Common myeloid progenitor, CD34-positive (primary cell): ENCODE data around the gene PEX7.

ENCODE experiments used
- CTCF ChIA-PET: fragments of 350-600 bp; sonication (Branson Sonifier 250); formaldehyde crosslinking; loops from one replicate; lab custom pipeline; 2021; ENCODE audit warnings: antibody characterized with exemption; lab: Charles Lee
- POLR2A ChIA-PET: fragments of 350-600 bp; sonication (Branson Sonifier 250); formaldehyde crosslinking; loops from one replicate; lab custom pipeline; 2021; ENCODE audit warnings: antibody characterized with exemption; lab: Charles Lee
- DNase-seq, 3 donors: peaks; one replicate each; pipeline versions ENCODE4 v3.0.0 to v3.0.0-alpha.2; 2013
- H3K27ac ChIP-seq, 2 experiments: 1 replicate in 1 of 2; 2 replicates in 1 of 2; pipeline ENCODE4 v1.7.0; 2013; ENCODE audit warnings: inconsistent platforms in 2 of 2, low read length in 2 of 2, mild to moderate bottlenecking in 2 of 2, low read depth in 1 of 2, moderate library complexity in 1 of 2; ENCODE audit not compliant: severe bottlenecking in 2 of 2, insufficient read depth in 1 of 2, poor library complexity in 1 of 2
- H3K27me3 ChIP-seq, 5 experiments: replicated peaks in 2 of 5; 1 replicate in 3 of 5; 2 replicates in 2 of 5; pipeline versions ENCODE4 v1.6.1 to v1.7.0; 2013; ENCODE audit warnings: low read length in 4 of 5, mild to moderate bottlenecking in 2 of 5, moderate library complexity in 2 of 5, inconsistent platforms in 1 of 5; ENCODE audit not compliant: insufficient read depth in 5 of 5, control insufficient read depth in 4 of 5
- H3K36me3 ChIP-seq, 4 experiments: 1 replicate in 2 of 4; 2 replicates in 2 of 4; pipeline versions ENCODE4 v1.6.1 to v1.7.0; 2013; ENCODE audit warnings: low read length in 3 of 4, control low read depth in 1 of 4, mild to moderate bottlenecking in 1 of 4; ENCODE audit not compliant: control insufficient read depth in 4 of 4, insufficient read depth in 4 of 4
- H3K4me1 ChIP-seq, 4 experiments: 1 replicate in 3 of 4; 2 replicates in 1 of 4; pipeline versions ENCODE4 v1.6.1 to v1.7.1; 2013; ENCODE audit warnings: low read length in 3 of 4, mild to moderate bottlenecking in 3 of 4, control low read depth in 1 of 4, inconsistent platforms in 1 of 4, moderate library complexity in 1 of 4; ENCODE audit not compliant: control insufficient read depth in 4 of 4, insufficient read depth in 4 of 4; ENCODE audit errors: control extremely low read depth in 1 of 4
- H3K4me3 ChIP-seq, 7 experiments: 1 replicate in 4 of 7; 2 replicates in 3 of 7; pipeline versions ENCODE4 v1.5.1 to v1.7.0; 2013; ENCODE audit warnings: mild to moderate bottlenecking in 7 of 7, low read length in 6 of 7, moderate library complexity in 6 of 7, inconsistent platforms in 2 of 7, low read depth in 2 of 7, control low read depth in 1 of 7; ENCODE audit not compliant: insufficient read depth in 4 of 7, control insufficient read depth in 1 of 7; ENCODE audit errors: extremely low read depth in 1 of 7
- H3K9me3 ChIP-seq, 5 experiments: 1 replicate in 4 of 5; 2 replicates in 1 of 5; pipeline versions ENCODE4 v1.6.1 to v1.7.1; 2013; ENCODE audit warnings: low read length in 4 of 5, mild to moderate bottlenecking in 2 of 5, inconsistent platforms in 1 of 5, low read depth in 1 of 5, moderate library complexity in 1 of 5; ENCODE audit not compliant: control insufficient read depth in 4 of 5, insufficient read depth in 2 of 5; ENCODE audit errors: control extremely low read depth in 1 of 5
- WGBS: methylation state at CpG from one replicate; pipeline ENCODE4 v1.1.5; 2013; ENCODE audit not compliant: insufficient coverage; 5-methylcytosine and 5-hydroxymethylcytosine counted together

PEX7 gene

GRCh38 chr6:136859430-136859829 lies 37.0 kb downstream of the PEX7 start:
- WGBS: 56% methylated on average over 3 of the region's 5 CpGs
- Histone ChIP-seq H3K9me3 (no peaks in the 10 kb centered on the region), H3K27ac (no peak overlapping the region), H3K4me3 (no peak overlapping the region), H3K36me3 (peaks cover 0 to 6% (median 2%) of the 10 kb centered on the region in 4 experiments), H3K27me3 (no peaks in the 10 kb centered on the region), H3K4me1 (peaks cover 0 to 6% (median 4%) of the 10 kb centered on the region in 4 experiments)
- peak in 2 of 3 donors; percentile 19 to 29 for DNase-seq
- ChIA-PET POLR2A (interaction anchor here (0.6 kb wide), 1 partner anchor 425 kb away, joined by 4 read pairs; no protein-coding TSS in a partner anchor), CTCF (interaction anchor here (2.0 kb wide), 1 partner anchor 16 kb away, joined by 8 read pairs; no protein-coding TSS in a partner anchor)

GRCh38 chr6:136860043-136860442 lies 37.7 kb downstream of the PEX7 start:
- WGBS: 89% methylated on average over 1 of the region's 1 CpG
- H3K36me3 ChIP-seq: peaks cover 0 to 6% (median 2%) of the 10 kb centered on the region in 4 experiments
- POLR2A ChIA-PET: no interaction called here
- CTCF ChIA-PET: no interaction called here
- H3K4me1 ChIP-seq: peaks cover 0 to 6% (median 4%) of the 10 kb centered on the region in 4 experiments
- H3K27ac ChIP-seq: no peak overlapping the region
- peak in 1 of 3 donors; percentile 2 for DNase-seq
- no peaks in the 10 kb centered on the region for H3K27me3 ChIP-seq
- no peak overlapping the region for H3K4me3 ChIP-seq
- no peaks in the 10 kb centered on the region for H3K9me3 ChIP-seq

- no peak for DNase-seq
- no peaks in the 10 kb centered on the region for H3K27me3 ChIP-seq
- no peak overlapping the region for H3K27ac ChIP-seq
- ChIA-PET POLR2A (no interaction called here), CTCF (interaction anchor here (1.1 to 1.2 kb wide), 2 partner anchors 9 to 20 kb away, joined by 3 read pairs; no protein-coding TSS in a partner anchor)
- no peaks in the 10 kb centered on the region for H3K9me3 ChIP-seq
- H3K4me3 ChIP-seq: no peak overlapping the region
- no peaks in the 10 kb centered on the region for H3K36me3 ChIP-seq
- WGBS: no CpG with 5 or more reads among the region's 1 CpG
- H3K4me1 ChIP-seq: peaks cover 0 to 6% (median 2%) of the 10 kb centered on the region in 4 experiments
Observed at GRCh38 chr6:136862662-136863061, 40.3 kb downstream of the PEX7 start.

GRCh38 chr6:136863752-136864151 lies 41.4 kb downstream of the PEX7 start:
- H3K4me3 ChIP-seq: no peak overlapping the region
- DNase-seq: no peak
- ChIA-PET CTCF (interaction anchor here (0.6 to 1.0 kb wide), 3 partner anchors 13 to 152 kb away, joined by 3 to 4 read pairs (median 3); no protein-coding TSS in a partner anchor), POLR2A (no interaction called here)
- no peaks in the 10 kb centered on the region for H3K9me3 ChIP-seq
- no peak overlapping the region for H3K27ac ChIP-seq
- peaks cover 0 to 6% (median 2%) of the 10 kb centered on the region in 4 experiments for H3K4me1 ChIP-seq
- H3K27me3 ChIP-seq: no peaks in the 10 kb centered on the region
- H3K36me3 ChIP-seq: peaks cover 0 to 2% (median 0%) of the 10 kb centered on the region in 4 experiments
- WGBS: 75% methylated on average over 4 of the region's 5 CpGs

GRCh38 chr6:136864676-136865075 lies 42.3 kb downstream of the PEX7 start:
- POLR2A ChIA-PET: no interaction called here
- no peaks in the 10 kb centered on the region for H3K9me3 ChIP-seq
- DNase-seq: no peak
- H3K4me1 ChIP-seq: no peaks in the 10 kb centered on the region
- no peak overlapping the region for H3K27ac ChIP-seq
- H3K27me3 ChIP-seq: no peaks in the 10 kb centered on the region
- H3K4me3 ChIP-seq: no peak overlapping the region
- peaks cover 0 to 3% (median under 1%) of the 10 kb centered on the region in 4 experiments for H3K36me3 ChIP-seq
- CTCF ChIA-PET: interaction anchor here (0.7 to 1.0 kb wide), 2 partner anchors 12 to 151 kb away, joined by 3 read pairs; no protein-coding TSS in a partner anchor
- 89% methylated on average over 3 of the region's 4 CpGs for WGBS

GRCh38 chr6:136866872-136867416 lies 44.6 kb downstream of the PEX7 start:
- POLR2A ChIA-PET: interaction anchor here (0.6 kb wide), 1 partner anchor 188 kb away, joined by 3 read pairs; no protein-coding TSS in a partner anchor
- H3K9me3 ChIP-seq: peaks cover 0 to 3% (median 0%) of the 10 kb centered on the region in 5 experiments
- no peak overlapping the region for H3K27ac ChIP-seq
- 93% methylated on average over 3 of the region's 4 CpGs for WGBS
- no peaks in the 10 kb centered on the region for H3K27me3 ChIP-seq
- peak in 2 of 3 donors; percentile 28 to 63 for DNase-seq
- CTCF ChIA-PET: interaction anchor here (0.9 to 1.1 kb wide), 2 partner anchors 9 to 11 kb away, joined by 3 read pairs; no protein-coding TSS in a partner anchor
- H3K4me3 ChIP-seq: no peak overlapping the region
- peaks cover 0 to 8% (median 2%) of the 10 kb centered on the region in 4 experiments for H3K36me3 ChIP-seq
- H3K4me1 ChIP-seq: no peaks in the 10 kb centered on the region

GRCh38 chr6:136869451-136869850 lies 47.1 kb downstream of the PEX7 start:
- POLR2A ChIA-PET: no interaction called here
- no peaks in the 10 kb centered on the region for H3K27me3 ChIP-seq
- no peak for DNase-seq
- H3K4me1 ChIP-seq: no peaks in the 10 kb centered on the region
- CTCF ChIA-PET: interaction anchor here (0.9 kb wide), 1 partner anchor 24 kb away, joined by 3 read pairs; no protein-coding TSS in a partner anchor
- peaks cover 0 to 27% (median 8%) of the 10 kb centered on the region in 4 experiments for H3K36me3 ChIP-seq
- H3K27ac ChIP-seq: no peak overlapping the region
- WGBS: 100% methylated on average over 1 of the region's 2 CpGs
- H3K4me3 ChIP-seq: no peak overlapping the region
- peaks cover 2 to 22% (median 9%) of the 10 kb centered on the region in 5 experiments for H3K9me3 ChIP-seq
